Fibroblast of gingiva (primary cell): ENCODE data around the gene ADRA2C.

Experiments used
- DNase-seq: peaks from one replicate; pipeline ENCODE4 v3.0.0-alpha.2; 2011; ENCODE audit warnings: low read depth

The ADRA2C gene

DNA sequence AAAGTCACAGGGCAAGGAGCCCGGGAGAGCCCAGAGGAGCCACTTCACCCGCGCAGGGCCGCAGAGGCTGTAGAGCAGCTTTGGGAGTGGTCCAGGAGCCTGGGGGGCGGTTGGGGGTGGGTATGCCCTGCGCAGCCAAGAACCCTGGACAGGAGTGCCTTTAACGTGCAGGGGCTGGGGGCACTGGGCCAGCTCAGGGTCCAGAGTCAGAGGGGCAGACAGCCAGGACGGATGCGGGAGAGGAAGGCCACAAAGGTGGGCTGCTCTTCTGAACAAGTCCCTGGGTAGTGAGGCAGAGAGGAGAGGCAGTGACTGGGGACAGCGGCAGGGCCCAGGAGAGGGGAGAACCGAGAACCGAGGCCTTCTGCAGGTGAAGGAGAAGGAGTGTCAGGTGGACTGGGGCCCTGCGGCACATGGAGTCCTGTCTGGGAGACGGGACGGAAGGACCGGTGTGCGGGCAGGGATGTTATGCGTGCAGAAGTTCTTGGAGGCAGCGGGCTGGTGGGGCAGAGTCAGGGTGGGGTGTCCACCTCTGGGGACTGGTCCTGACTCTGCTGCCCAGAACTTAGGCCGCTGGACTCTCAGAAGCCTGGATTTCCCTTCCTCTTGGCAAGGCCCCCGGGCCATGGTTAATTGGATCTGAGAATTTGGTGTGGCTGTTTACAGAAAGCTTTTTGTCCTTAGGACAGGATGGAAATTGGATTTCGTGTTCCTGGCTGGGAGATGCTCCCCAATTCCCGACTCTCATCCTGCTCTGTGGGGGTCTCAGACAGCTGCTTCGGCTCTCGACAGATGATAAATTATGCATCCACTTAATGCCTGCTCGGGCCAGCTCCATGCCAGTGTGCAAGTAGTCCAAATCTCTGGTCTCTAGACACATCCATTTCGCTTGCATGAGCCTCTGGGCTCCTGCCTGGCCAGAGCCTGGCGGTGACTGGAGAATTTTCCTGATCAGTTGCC is 31.9 kb downstream of the ADRA2C start:
- DNase-seq = no peak

DNA sequence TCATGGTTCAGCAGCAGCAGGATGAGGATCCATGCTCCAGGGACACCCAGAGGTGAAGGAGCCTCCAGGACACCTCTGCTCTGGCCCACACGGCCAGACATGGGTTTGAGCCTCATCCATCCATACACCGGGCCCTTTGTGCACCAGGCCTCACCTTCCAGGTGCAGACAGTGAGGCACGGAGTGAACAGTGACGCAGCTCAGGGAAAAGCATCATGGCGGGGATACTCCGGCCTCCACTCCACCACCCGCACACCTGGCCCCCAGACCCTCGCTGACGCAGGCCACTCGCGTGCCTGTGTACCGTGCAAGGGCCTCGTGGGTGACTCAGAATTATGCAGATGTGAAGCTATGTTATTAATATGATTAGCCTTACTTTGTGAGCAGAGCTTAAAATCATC is 33.3 kb downstream of the ADRA2C start:
- DNase-seq = no peak

DNA sequence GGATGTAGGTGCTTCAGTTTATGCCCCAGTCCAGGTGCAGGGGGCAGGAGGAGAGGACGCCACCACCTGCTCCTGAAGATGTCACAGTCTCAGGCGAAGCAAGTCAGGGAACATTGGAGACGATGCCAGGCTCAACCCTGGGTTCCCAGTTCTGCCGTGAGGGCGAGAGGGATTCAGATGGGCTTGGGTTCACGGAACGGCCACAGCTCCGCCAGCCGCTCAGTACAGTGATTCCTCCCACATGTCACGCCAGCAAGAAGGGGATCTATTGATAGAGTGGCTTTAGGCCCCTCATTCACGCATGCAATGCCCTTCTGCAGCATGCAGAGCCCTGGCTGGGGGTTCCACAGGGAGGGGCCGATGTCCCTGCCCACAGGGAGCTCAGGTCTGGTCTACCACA is 34.2 kb downstream of the ADRA2C start:
- DNase-seq = no peak

DNA sequence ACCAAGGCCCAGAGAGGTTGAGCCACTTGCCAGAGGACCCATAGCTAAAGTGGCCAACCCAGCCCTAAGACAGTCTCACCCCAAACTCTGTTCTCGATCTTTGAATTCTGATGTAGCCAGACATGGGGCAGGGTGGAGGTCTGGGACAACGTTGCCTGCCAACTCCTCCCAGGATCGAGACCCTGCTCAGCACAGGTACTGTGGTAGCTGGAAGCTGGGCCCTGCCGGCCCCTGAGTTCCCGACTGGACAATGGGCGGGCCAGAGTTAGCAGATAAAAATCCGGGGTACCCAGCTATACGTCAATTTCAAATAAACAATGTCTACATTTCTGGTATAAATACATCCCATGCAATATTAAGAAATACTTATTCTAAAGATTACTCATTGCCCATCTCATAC is 35.3 kb downstream of the ADRA2C start:
- DNase-seq = no peak

- DNase-seq = no peak
Measured at GRCh38 chr4:3801931-3802550, 35.9 kb downstream of the ADRA2C start.

DNA sequence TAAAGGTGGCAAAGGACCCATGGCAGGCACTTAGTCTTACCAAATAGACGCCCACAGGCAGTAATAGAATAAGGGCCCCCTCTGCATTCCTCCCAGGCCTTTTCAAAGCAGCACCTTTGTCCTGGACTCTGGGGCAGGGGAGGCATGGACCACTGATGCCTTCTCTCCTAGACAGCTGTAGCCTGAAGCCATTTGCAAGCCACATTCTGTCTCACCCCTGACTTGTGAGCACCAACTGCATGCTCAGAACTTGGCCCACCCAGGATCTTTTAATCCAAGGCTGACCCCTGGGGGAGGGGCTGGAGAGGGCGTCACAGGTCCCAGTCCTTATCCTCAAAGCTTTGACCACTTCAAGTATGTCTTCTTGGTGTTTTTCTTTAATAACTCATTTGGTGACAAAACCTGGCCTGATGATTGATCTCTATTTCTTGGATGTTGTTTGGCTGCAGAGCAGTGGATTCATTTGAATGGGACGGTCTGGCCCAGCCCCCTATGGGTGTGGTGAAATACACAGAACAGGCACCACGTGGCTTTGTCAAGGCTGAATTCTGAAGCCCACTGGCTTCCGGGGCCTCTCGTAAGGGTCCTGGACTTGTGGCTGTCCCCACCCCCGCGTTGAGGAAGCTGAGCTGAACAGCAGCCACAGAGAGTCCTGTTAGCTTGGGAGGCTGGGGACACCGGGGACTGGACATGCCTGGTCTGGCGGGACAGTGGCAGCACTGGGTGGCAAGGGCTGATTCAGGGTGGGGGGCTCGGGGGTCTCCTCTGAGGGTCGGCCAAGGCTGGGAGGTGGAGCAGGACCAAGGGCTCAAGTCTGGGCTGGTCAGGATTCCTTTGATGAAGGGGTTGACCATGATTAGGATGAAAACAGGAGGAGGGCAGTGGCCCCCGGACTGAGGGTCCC is 36.6 kb downstream of the ADRA2C start:
- no peak for DNase-seq

- DNase-seq = no peak
Measured at GRCh38 chr4:3803475-3803847, 37.3 kb downstream of the ADRA2C start.

- no peak for DNase-seq
Measured at GRCh38 chr4:3803946-3804345, 37.8 kb downstream of the ADRA2C start.

- no peak for DNase-seq
Measured at GRCh38 chr4:3805026-3805425, 38.8 kb downstream of the ADRA2C start.

DNA sequence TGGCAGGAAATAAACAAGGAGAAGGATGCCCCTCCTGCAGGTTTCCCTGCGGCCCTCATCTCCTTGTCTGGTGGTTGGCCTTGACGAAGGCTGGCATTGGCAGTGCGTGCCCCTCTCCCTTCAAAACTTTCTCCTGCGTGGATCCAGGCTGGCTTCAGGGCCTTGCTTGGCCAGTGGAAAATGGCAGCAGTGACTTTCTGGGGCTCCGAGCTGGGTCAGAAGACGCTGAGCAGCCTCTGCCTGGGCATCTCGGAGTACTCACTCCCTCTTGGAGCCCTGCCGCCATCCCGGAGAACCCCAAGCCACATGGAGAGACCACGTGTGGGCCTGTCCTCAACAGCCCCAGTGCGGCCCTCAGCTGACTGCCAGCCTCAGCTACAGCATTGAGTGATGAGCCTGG is 39.5 kb downstream of the ADRA2C start:
- DNase-seq = no peak

DNA sequence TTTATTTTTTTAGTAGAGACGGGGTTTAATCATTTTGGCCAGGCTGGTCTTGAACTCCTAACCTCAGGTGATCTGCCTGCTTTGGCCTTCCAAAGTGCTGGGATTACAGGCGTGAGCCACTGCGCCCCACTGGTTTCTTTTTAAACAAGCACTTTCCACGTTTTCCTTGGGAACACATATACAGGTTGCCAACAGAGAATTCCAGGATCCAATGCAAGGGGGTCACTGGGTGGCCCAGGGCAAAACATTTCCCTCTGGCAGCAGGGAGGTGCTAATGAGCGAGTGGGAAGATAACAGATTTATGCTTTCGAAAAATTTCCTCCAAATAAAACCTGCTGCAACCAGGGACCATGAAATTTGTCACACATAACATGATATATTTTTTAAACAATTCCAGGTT is 41.1 kb downstream of the ADRA2C start:
- no peak for DNase-seq

DNA sequence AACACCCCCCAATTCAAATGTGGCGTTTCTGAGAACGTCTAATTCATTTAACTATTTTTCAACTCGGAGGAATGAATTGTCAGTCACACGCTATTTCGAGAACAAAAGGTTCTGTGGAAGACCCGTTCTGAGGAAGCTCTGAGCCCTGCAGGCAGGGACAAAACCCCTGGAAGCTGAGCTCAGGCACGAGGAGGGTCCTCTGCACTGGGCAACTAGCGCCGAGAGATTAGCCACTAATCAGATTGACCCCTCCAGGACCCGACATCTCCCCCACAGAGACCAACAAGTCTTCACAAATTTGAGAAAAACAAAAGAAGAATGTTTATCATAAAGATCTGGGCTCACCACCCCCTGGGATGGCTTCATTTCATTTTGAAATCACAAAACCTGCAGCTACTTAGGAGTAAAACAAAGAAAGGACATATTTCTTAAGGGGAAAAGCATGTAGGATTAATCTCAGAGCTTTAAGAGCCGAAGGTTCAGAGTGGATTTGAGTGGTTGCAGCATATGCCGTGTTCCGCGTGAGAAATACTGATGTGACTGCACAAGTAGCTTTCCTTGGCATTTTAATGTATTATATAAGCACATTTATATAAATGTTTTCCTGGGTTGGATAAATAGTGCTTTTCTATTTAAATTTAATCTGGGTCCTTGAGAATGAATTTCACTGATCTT is 41.8 kb downstream of the ADRA2C start:
- DNase-seq = no peak

- DNase-seq = no peak
Measured at GRCh38 chr4:3808597-3808996, 42.4 kb downstream of the ADRA2C start.

DNA sequence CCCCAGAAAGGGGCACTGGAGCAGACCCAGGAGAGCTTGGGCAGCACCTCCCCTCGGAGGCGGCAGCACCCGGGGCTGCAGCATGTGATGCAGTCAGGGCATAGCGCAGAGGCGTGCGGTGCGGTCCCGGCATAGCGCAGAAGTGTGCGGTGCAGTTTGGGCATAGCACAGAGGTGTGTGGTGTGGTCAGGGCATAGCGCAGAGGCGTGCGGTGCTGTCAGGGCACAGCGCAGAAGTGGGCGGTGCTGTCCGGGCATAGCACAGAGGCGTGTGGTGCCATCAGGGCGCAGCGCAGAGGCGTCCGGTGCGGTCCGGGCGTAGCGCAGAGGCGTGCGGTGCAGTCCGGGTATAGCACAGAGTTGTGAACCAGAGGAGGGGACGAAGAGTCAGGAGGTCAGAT is 42.8 kb downstream of the ADRA2C start:
- no peak for DNase-seq

DNA sequence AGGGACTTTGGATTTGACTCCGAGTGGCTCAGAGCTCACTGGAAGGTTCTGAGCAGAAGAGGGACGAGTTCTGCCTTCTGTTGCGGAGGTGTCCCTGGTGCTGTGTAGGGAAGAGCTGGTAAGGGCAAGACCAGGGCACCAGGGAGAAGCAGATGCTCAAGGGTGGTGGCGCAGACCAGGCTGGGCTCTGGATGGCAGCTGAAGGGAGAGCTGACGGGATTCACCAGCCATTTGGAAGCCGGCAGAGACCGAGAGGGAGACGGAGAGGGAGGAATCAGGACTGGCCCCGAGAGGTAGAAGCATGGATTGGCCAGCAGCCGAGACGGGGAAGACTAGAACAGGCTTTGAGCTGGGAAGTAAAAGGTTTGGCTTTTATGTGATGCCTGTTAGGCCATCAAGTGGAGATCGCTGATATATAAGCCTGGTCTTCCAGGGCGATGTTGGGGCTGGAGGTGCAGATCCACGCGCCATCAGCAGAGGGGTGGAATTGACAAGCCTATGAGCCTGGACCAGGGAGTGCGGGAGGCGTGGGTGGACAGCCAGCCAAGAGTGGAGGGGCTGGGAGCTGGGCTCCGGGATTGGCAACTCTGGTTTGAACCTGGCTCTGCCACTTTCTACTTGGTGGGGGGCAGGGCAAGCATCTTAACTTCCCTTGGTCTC is 43.4 kb downstream of the ADRA2C start:
- no peak for DNase-seq

- no peak for DNase-seq
Measured at GRCh38 chr4:3810111-3810680, 44.0 kb downstream of the ADRA2C start.

GRCh38 chr4:3810796-3811485 is 44.8 kb downstream of the ADRA2C start:
- DNase-seq = no peak

DNA sequence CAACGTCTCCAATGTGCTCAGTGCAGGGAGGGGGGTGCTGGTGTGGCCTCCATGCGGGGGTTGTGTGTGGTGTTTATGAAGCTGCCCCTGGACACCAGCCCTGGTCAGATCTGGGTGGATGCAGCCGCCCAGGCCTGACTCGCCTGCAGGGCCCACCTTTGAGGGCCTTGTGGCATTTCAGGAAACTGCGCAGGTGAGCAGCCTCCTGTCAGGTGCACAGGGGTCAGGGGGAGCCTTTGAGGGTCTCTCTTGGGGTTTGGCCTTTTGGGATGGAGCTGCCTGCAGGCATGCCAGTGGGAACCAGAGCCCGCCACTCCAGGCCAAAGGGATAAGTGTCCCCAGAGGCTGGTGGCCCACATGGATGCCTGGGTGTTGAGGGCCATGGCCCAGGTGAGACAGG is 45.4 kb downstream of the ADRA2C start:
- DNase-seq = no peak

- DNase-seq = no peak
Measured at GRCh38 chr4:3812211-3812934, 46.2 kb downstream of the ADRA2C start.
